Coronary artery (tissue), 2 donors: Measurements from ENCODE around the gene CD47.

ENCODE experiments used
- DNase-seq: peaks from one replicate; pipeline ENCODE4 v3.0.0-alpha.2; 2017; ENCODE audit warnings: low spot score
- H3K27ac ChIP-seq, 2 donors: fragments of 200-600 bp; sonication (generic); one replicate each; pipeline ENCODE4 v1.5.1; 2016 to 2019
- H3K4me3 ChIP-seq: fragments of 200-600 bp; sonication (generic); 2 replicates; pipeline ENCODE4 v1.5.1; 2016; ENCODE audit warnings: mild to moderate bottlenecking, moderate library complexity
- TF ChIP-seq, protein P1 (sequence below): fragments of 200-600 bp; sonication (generic); IDR thresholded peaks from one replicate; pipeline ENCODE4 v1.5.1; 2019; ENCODE audit warnings: antibody characterized with exemption

The CD47 gene

DNA sequence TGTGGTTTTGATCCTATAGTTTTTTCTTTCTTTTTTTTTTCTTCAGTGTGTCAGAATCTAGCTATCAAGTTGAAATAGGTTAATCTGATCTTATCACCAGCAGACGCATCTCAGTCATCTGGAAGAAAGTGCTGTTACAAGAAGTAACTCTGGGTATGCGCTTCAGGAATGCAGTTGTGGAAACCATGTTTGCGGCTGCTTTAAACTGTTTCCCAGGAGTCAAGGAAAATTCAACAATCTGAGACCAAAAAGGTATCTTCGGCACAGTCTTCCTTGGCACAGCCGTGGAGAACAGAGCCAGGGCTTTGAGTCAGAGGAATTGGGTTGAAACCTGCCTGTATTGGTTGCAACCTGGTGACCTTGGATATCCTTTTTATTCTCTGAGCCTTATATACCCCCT lies 59.9 kb downstream of the CD47 start:
- Histone ChIP-seq H3K4me3 (no peak overlapping the region), H3K27ac (no peak overlapping the region)
- DNase-seq: no peak
- TF ChIP-seq, protein P1, sequence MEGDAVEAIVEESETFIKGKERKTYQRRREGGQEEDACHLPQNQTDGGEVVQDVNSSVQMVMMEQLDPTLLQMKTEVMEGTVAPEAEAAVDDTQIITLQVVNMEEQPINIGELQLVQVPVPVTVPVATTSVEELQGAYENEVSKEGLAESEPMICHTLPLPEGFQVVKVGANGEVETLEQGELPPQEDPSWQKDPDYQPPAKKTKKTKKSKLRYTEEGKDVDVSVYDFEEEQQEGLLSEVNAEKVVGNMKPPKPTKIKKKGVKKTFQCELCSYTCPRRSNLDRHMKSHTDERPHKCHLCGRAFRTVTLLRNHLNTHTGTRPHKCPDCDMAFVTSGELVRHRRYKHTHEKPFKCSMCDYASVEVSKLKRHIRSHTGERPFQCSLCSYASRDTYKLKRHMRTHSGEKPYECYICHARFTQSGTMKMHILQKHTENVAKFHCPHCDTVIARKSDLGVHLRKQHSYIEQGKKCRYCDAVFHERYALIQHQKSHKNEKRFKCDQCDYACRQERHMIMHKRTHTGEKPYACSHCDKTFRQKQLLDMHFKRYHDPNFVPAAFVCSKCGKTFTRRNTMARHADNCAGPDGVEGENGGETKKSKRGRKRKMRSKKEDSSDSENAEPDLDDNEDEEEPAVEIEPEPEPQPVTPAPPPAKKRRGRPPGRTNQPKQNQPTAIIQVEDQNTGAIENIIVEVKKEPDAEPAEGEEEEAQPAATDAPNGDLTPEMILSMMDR: no peak

DNA sequence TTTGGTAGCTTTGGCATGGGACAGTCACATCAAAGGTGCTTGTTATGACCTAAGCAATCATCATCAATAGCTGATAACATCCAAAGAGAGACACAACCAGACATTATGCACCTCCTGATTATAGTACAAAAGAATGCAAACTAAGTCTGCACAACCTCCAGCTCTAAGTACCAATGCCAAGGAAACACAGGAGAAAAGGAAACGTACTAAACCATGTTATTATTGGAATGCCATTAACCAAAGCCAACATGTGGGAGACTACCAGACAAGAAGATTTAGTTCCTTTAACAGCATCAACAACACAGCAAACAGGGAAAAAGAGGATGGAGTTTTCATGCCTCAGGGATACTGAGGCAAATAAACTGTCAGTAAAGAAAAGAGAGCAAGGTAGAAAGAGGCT lies 61.4 kb downstream of the CD47 start:
- Histone ChIP-seq H3K27ac (no peak overlapping the region), H3K4me3 (no peak overlapping the region)
- TF ChIP-seq, protein P1: no peak
- no peak for DNase-seq

DNA sequence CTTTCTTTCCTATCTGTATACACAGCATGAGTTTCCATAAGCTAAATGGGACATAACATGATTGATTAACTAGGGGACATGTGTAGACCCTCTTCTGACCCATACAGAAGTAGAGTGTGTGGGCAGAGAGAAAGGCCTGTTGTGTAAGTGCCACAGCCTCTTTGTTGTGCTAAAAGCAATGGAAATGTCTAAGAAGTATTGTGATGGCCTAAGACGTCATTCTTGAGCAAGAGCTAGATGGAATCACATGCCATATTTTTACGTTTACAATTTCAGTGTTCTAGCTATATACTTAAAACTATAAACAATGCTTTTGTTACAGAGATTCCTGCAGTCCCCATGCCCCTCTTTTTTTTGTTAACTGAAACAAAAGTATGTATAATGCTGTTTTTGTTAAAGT lies 61.9 kb downstream of the CD47 start:
- DNase-seq: no peak
- no peak overlapping the region for H3K27ac ChIP-seq

DNA sequence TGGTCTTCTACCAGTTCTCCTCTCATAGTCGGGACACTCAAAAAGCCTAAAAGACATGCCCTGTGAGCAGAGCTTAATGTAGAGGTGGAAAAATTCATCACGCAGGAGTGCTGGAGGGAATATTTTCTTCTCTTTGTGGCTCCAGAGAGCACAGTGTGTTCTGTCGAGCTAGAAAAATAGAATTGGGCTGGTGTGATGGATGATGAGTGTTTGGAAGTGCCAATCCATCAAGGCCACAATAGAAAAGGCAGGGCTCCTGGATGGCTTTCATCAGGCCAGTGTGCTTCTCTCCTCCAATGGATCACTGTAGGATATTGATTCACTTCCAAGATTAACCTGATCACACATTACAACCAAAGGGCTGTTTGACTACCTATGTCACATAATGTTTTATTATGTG lies 65.7 kb downstream of the CD47 start:
- Histone ChIP-seq H3K4me3 (no peak overlapping the region), H3K27ac (no peak overlapping the region)
- no peak for DNase-seq
- TF ChIP-seq, protein P1: no peak

More for the DNA sequence above, 61.9 kb downstream of the CD47 start:
- TF ChIP-seq, protein P1: no peak
- no peak overlapping the region for H3K4me3 ChIP-seq

DNA sequence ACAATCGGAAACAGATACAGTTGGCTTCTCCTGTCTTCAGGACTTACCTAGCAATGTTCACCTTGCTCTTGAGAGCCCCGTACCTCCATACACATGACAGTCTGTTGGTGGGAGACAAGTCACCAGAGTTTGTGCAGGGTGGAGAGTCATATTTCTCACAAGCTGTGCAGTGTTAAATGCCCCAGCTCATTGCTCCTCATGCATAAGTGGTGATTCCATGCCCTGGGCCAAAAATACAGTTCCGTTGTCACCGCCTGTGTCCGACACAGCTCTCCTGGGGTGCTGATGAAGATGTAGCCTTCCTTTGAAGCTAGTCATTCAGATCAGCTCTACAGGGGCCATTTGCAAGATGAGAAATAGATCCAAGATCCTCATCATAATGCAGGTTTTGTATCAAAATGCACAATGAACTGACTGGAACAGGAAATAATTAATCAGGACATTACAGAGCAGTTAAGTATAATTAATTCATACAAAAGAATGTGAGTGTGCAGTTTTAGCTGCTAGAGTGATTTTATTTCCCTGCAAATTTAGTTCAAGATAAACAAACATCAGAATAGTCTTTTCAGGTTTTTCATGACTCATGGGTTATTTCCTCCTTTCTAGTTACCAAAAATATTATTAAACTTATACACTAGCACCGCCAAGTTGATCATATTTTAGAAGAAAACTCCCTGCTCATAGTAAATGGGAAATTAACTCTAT lies 66.5 kb downstream of the CD47 start:
- TF ChIP-seq, protein P1: no peak
- no peak for DNase-seq
- Histone ChIP-seq H3K4me3 (no peak overlapping the region), H3K27ac (no peak overlapping the region)

DNA sequence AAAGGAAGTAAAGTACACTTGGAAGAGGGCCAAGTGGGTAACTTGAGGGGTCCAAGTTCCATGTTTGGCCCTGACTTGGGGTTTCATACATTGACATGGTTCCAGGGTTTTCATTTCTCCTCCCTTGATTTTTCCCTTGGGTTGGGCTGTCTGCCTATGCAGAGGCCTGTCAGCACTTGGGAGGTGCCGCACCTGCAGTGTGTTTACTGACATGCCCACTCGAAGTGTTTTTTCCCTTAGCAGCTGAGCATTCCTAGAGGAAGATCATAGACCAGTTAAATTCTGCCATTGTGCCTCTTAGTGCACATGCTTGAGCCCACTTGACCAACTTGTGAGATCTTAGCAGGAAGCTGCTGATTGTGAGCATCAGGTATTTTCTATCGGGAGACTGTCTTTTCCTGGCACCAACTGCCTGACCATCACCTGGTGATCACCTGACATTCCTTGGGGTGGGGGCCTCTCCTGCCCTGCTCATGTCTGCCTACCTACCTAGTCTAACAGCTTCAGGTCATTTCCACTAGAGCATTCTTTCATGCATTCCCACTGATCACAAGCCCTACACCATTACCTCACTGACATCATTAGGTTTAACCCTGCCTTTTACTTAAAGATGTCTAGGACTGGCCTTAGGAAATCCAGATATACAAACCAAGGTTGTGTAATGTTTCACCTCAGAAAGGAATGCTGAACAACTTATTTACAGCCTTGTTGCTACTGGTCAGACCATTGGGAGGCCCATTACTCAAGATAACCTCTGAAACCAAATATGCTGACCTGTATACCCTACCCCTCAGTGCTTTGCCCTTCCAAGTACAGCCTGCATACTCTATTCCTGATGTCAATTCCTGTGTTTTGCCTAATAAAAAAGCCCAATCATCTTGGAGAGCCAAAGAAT lies 68.3 kb downstream of the CD47 start:
- Histone ChIP-seq H3K27ac (no peak overlapping the region), H3K4me3 (no peak overlapping the region)
- TF ChIP-seq, protein P1: no peak
- no peak for DNase-seq
